DMS153 treated with DMSO at 0.1 percent for 48 hours (cell line): ENCODE measurements around the gene FTCD.

ENCODE experiments used
- DNase-seq: peaks from one replicate; lab custom pipeline; 2025; ENCODE audit not compliant: unreplicated experiment; lab: John Stamatoyannopoulos, UW

FTCD gene

DNA sequence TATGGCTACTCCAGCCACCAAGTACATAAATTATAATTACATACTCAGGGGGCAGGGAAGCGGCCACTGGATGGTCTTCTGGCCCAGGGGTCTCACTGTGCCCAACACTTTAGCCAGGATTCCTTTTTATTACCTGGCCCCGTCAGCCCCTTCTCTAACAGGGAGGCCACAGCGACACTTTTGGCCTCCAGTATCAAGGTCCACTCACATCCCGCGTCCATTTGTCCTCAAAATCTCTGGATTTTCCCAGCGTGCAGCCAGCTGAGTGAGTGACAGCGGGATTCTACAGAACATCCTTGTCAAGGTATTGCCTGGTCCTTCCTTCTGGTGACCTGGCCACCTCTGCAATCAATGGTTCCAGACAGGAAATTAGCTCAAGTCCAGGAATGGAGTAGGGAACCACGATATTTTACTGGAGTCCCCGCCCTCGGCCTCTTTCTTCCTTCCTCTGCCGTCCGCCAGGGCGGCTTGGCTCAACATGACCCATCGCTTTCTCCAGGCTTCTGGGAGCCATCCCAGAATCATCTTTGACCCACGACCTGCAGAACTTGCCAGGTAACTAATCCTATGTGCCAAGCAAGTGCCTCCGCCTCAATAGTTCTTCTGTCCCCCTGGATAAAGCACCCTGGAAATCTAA lies 60.2 kb downstream of the FTCD start:
- DNase-seq = no peak

DNA sequence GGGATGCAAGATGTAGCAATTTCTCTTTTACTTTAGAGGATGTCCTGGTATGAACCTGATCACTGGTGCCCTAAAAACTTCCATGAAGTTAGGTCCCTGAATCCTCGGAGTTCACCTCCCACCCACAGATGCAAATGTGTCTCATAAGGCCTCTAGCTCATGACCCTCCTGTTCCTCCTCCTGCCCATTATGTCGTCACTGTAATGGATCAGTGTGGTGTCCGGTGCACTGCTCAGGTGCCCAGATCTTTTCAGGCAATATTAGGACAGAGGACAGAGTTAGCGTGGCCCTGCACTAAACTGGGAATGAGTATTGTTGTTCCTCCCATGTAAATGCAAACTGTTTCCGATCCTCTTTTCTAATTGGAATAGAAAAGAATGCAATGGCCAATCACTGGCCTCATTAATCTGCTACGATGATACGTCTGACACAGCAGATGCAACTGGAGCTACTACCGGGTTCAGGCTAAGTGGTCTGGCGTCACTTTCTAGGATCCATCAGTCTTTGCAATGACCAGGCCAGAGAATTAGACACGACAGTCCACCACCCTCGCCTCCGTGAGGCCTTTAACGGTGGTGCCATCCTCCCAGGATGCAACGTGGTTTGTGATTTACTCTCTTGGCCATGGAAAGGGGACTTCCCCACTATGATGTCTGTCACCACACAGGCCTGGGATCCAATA lies 60.8 kb downstream of the FTCD start:
- DNase-seq = no peak

DNA sequence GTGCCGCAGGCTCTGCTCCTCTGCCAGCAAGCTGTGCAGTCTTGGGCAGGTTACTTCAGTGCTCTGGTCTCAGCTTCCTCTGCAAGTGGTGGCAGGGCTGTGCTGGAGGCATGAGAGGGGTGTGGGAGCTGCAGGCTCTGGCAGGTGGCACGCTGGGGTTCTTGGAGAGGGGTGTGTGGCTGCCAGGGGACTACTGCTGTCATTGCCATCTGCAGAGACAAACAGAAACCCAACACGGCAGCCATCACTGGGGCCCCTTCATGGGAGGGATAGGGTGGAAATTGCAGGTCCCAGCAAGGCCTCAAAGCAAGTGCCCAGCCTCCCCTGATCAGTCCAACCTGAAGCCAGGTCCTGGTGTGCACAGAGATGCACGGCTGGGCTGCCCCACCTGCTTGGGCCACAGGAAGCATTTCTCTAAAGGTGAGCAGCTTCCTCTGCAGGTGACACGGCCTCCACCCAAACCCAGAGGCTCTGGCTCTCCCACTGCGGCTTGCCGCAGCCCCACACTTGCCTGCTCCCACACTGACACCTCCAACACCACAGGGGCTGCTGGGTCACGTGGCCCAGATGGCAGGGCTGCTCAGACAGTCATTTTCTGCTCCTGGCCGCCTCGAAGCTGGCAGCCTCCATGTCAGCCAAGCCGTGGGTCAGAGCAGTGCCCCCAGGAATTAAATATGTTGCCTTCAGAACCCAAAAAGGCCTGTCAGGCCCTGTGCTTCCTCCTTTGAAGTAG lies 61.5 kb downstream of the FTCD start:
- no peak for DNase-seq

DNA sequence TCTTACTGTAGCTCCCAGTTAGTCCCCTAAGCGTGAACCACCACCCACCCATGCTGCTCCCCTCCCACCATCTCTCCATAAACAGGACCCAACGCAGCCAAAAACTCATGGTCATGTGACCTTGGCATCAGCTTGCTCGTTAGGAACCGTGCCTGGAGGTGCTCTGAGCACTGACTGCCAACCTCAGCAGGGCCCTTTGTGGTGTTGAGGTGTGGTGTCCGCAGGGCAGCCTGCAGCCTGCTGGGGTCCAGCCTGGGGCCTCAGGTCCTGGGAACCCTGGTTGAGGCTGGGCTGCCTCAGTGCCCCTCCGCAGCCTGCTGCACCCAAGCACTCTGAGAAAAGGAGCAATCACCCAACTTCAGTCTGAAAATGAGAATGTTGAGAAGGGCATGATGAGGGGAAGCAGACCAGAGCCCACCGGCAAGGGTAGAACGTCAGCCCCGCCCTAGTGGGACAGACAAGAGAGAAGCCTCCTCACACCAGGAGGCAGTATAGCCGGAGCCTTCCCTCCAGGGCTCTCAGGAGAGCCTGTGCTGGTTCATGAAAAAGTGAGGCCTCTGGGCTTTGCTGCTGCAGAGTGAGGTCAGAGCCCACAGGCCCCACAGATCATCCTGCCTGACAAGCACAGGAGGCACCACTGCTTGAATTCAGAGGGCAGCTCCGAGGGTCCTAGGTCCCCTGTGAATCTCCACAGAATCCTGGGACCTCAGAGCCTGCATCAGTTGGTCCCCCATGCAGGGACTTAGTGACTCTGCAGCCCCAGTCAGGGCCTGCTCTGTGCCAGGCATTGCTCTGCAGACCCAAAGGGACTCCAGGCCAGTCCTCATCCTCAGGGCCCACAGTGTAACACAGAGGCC lies 62.3 kb downstream of the FTCD start:
- DNase-seq = no peak

DNA sequence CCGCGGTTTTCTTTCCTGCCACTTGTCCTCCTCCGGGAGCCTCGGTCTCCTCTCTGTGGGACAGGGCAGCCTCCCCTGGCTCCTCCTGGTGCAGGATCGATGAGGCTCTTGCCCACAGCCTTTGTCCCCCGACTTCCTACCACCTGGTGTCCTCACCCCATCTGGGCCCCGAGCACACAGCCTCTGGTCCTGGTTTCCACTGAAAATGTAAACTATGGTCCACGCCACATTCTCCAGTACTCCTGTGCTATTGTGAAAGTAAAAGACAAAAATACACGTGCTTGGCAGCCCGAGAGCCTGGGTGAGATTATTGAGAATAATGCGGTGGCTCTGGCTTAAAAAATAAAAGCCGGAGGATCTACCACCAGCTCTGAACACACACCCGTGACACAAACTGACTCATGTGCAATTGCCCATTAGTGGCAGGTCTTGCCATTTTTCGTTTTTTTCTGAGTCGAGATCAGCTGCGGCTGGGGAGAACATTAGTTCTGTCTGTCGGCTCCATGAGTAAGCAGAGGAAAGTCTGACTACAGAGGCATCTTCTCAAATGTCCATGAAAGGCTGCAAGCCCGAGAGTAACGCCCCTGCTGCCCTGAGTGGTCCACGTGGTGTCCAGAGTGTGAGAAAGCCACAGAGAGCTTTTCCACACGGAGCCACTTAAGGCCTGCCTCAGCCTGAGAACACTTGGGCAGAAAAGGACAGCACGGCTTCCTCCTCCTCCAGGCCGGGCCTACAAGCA lies 63.2 kb downstream of the FTCD start:
- no peak for DNase-seq

DNA sequence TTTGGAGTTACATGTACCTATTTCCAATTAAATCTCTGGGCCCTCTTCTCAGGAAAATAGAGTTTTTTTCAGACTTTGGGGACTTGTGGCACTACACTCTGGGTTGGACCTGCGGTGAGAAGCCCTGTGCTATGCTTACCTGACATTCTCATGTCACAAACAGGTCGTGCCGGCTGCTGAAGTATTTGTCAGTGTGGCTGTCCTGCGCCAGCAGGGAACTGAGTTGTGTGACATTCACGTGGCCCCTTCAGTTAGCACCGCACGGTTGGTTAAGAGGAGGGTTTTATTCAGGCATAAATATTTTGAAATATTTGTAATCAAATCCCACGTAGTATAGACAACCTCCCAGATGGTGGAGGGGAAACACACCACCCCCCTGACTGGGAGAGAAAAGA lies 63.8 kb downstream of the FTCD start:
- DNase-seq = no peak

DNA sequence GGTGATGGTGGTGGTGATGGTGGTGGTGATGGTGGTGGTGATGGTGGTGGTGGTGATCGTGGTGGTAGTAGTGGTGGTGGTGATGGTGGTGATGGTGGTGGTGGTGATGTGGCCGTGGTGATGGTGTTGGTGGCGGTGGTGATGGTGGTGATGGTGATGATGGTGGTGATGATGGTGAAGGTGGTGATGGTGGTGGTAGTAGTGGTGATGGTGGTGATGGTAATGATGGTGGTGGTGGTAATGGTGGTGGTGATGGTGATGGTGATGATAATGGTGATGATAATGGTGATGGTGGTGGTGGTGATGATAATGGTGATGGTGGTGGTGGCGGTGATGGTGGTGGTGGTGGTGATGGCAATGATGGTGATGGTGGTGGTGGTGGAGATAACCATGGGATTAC lies 64.3 kb downstream of the FTCD start:
- DNase-seq = no peak

DNA sequence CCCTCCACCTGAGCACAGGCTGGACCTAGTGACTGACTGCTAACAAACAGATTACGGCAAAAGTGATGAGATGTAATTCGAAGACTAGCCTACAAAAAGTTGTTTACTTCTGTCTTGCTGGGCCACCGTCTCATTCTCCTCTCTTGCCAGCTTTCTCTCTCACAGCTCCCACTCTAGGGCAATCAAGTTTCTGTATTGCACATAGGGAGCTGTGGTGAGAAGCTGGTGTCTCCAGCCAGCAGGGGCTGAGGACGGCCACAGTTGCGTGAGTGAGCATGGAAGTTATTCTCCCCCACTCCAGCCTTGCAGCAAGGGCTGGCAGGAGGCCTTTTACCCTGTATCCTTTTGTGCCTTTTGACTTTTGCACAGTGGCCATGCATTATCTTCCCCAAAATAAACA lies 66.1 kb downstream of the FTCD start:
- no peak for DNase-seq

DNA sequence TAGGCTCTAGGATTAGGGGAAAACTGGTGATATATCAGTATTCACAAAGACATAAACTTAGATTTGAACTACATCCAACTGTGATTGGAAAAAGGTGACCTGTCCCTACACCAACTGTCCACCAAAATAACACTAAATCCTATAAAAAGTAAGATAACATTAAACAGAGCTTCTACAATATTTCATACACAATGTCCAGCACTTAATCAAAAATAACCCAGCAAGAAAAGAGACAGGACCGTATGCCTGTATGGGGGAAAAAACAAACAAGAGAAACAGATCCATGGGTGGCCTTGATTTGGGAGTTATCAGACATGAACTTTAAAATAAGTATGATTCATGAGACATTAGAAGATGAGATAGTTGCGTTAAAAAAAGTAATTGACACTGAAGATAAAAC lies 67.2 kb downstream of the FTCD start:
- DNase-seq = no peak

DNA sequence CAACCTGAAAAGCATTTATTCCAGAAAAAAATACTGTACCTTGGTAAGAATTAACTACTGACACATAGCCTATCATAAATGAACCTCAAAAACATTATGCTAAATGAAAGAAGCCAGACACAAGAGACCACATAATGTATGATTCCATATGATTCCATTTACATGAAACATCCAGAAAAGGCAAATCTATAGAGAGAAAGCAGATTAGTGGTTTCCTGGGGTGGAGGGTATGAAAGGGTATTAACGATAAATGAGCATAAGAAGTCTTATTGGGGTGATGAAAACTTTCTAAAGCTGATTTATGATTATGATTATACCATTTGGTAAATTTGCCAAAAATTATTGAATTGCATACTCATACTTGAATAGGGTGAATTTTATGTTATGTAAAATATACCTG lies 67.7 kb downstream of the FTCD start:
- DNase-seq = no peak
